ENCODE data around the gene CAMSAP3. TPM values are rescaled to one million over a fixed set of nuclear protein-coding genes. Genes with fewer than 3 reads are reported as not detected.

The CAMSAP3 gene
- total RNA-seq, 1 experiment from 2014 or later: 28.4 TPM

DNA sequence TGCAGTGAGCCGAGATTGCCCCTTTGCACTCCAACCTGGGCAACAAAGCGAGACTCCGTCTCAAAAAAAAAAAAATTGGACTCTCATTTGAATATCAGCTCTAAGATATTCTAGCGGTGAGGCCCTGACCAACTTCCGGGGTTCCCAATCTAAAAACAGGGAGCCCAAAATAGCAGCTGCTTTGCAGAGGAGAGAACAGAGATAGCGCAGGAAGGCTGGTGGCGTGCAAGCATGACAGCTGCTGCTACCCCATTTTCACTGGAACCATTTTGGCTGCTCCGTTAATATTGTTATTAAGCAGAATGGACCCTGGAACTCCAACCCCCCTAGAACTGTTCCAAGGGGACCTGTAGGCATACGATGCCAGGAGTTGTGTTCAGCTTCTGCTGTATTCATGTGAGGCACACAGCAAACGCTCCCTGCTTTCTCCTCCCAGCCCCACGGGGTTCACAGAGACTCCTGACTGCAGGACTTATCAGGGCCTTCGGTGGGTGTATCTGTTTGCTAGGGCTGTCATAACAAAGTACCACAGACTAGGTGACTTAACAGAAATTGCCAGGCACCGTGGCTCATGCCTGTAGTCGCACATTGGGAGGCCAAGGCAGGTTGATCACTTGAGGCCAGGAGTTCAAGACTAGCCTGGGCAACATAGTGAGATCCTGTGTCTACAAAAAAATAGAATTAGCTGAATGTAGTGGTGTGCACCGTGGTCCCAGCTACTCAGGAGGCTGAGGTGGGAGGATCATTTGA, 52.8 kb downstream of the CAMSAP3 start:
- Histone ChIP-seq H2BK20ac (ENCODE audit: low read depth, low read length, poor library complexity, severe bottlenecking) (no peak overlapping the region), H3K9ac (ENCODE audit: extremely low read depth, insufficient read length, low read length) (no peak overlapping the region), H4K8ac (replicated peaks; ENCODE audit: insufficient read length, low read depth, low read length) (no peak overlapping the region), H3K27me3 (ENCODE audit: insufficient read depth, low read length) (peaks cover 4% of the 10 kb centered on the region; the same call in 1 of the 2 replicates), H3K9me3 (ENCODE audit: control insufficient read depth, low read depth, low read length) (no peaks in the 10 kb centered on the region), H3K23ac (ENCODE audit: insufficient read length, low read depth, low read length) (no peak overlapping the region), H4K5ac (ENCODE audit: insufficient read length, low read depth, low read length) (no peak overlapping the region), H3T11ph (ENCODE audit: low read length) (no peak overlapping the region), H3K4me1 (ENCODE audit: insufficient read depth, low read length) (no peaks in the 10 kb centered on the region), H4K20me1 (ENCODE audit: control insufficient read depth, insufficient read depth, insufficient read length) (no peaks in the 10 kb centered on the region), H2AFZ (ENCODE audit: low read length) (no peak overlapping the region), H4K91ac (ENCODE audit: insufficient read length, low read depth, low read length) (no peak overlapping the region), H3K18ac (ENCODE audit: insufficient read length, low read depth, low read length) (no peak overlapping the region), H3K27ac (ENCODE audit: insufficient read length, low read depth, low read length) (no peak overlapping the region), H2BK12ac (ENCODE audit: insufficient read length, low read depth, low read length) (no peak overlapping the region), H2BK120ac (ENCODE audit: low read depth, low read length, poor library complexity, severe bottlenecking) (no peak overlapping the region), H3K4me2 (ENCODE audit: insufficient read depth, insufficient read length, low read length) (no peak overlapping the region), H2BK5ac (ENCODE audit: insufficient read length, low read length) (no peak overlapping the region), H3K4ac (ENCODE audit: low read depth, low read length) (no peak overlapping the region), H3K14ac (ENCODE audit: insufficient read depth, low read length) (no peak overlapping the region), H3K79me1 (ENCODE audit: insufficient read depth, low read depth, low read length, poor library complexity, severe bottlenecking) (no peaks in the 10 kb centered on the region), H3K56ac (ENCODE audit: insufficient read length, low read depth, low read length) (no peak overlapping the region), H2AK5ac (ENCODE audit: insufficient read length, low read length) (no peak overlapping the region), H3K79me2 (ENCODE audit: insufficient read depth, low read length) (no peaks in the 10 kb centered on the region), H2BK15ac (ENCODE audit: low read depth, low read length) (no peak overlapping the region), H3K23me2 (ENCODE audit: insufficient read length, low read depth, low read length, poor library complexity, severe bottlenecking) (no peaks in the 10 kb centered on the region)
- H3K36me3 Mint-ChIP-seq (ENCODE audit: insufficient read depth in 1 of 3, low read depth in 3 of 3): peaks cover 0 to 8% (median 4%) of the 10 kb centered on the region in 3 experiments; a peak in 3 of 7 replicates
- H3K9me3 Mint-ChIP-seq: peaks cover 0 to 3% of the 10 kb centered on the region in 2 experiments; a peak in 3 of 5 replicates
- TF ChIP-seq, protein P1, sequence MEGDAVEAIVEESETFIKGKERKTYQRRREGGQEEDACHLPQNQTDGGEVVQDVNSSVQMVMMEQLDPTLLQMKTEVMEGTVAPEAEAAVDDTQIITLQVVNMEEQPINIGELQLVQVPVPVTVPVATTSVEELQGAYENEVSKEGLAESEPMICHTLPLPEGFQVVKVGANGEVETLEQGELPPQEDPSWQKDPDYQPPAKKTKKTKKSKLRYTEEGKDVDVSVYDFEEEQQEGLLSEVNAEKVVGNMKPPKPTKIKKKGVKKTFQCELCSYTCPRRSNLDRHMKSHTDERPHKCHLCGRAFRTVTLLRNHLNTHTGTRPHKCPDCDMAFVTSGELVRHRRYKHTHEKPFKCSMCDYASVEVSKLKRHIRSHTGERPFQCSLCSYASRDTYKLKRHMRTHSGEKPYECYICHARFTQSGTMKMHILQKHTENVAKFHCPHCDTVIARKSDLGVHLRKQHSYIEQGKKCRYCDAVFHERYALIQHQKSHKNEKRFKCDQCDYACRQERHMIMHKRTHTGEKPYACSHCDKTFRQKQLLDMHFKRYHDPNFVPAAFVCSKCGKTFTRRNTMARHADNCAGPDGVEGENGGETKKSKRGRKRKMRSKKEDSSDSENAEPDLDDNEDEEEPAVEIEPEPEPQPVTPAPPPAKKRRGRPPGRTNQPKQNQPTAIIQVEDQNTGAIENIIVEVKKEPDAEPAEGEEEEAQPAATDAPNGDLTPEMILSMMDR (conservative IDR thresholded peaks at IDR 0.05): no peak
- DNase-seq: no peak
- WGBS (ENCODE audit: extremely low coverage, insufficient read length, low lambda C conversion rate): no CpG with 5 or more reads among the region's 15 CpGs
- H3K27me3 Mint-ChIP-seq (ENCODE audit: low read depth): peaks cover 39% of the 10 kb centered on the region
- H3K4me1 Mint-ChIP-seq: peaks cover 3 to 4% of the 10 kb centered on the region in 2 experiments
- H3K4me3 Mint-ChIP-seq: no peak overlapping the region; a peak in 1 of 5 replicates
- H3K27ac Mint-ChIP-seq: no peak overlapping the region

Data from H9 (cell line).